ENCODE measurements around the gene SCGN. TPM values are rescaled to one million over a fixed set of nuclear protein-coding genes. Genes with fewer than 3 reads are reported as not detected.
"Not testable (repeated sequence)": the region's sequence is repeated elsewhere in the genome, so short reads cannot be mapped to it uniquely, and the experiment has no call there.

SCGN gene
- total RNA-seq, 2 experiments from 2014 or later: not detected

DNA sequence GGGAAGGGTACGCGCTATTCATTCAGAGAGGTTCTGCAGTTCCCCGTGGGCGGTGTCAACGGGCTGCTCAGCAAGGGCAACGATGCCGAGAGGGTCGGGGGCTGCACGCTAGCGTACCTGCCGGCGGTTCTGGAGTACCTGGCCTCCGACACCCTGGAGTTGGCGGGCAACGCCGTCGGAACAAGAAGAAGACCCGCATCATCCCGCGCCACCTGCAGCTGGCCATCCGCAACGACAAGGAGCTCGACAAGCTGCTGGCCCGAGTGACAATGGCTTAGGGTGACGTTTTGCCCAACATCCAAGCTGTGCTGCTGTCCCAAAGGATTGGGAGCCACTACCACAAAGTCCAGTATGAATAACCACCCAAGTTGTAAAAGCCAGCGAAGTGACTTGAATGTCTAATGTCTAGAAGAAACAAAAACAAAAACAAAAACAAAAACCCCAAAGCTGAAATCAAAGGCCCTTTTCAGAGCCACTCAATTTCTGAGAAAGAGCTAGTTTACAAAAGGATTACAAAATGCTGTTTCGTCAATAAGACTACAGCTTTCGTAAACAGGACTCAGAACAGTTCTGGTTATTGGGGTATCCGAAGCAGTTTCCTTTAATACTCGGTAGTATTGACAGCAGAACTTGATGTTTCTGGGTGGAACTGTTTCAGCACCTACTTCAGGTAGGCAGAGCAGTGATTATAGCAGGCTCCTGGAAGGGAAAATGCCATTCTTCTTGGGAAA, 80.6 kb downstream of the SCGN start:
- Mint-ChIP-seq H3K27me3 (peaks cover 41% of the 10 kb centered on the region), H3K27ac (no peak overlapping the region), H3K9me3 (peaks cover 7% of the 10 kb centered on the region), H3K4me3 (no peak overlapping the region), H3K36me3 (no peaks in the 10 kb centered on the region), H3K4me1 (no peaks in the 10 kb centered on the region)
- ATAC-seq (ENCODE audit: low read depth) (no peak), DNase-seq (no peak)
- POLR2A ChIA-PET: no interaction called here

GRCh38 chr6:25735261-25735660, 83.2 kb downstream of the SCGN start:
- POLR2A ChIA-PET: no interaction called here
- ATAC-seq (ENCODE audit: low read depth) (no peak), DNase-seq (no peak)
- Mint-ChIP-seq H3K27ac (no peak overlapping the region), H3K9me3 (peaks cover 7% of the 10 kb centered on the region), H3K4me1 (no peaks in the 10 kb centered on the region), H3K27me3 (peaks cover 41% of the 10 kb centered on the region), H3K36me3 (no peaks in the 10 kb centered on the region), H3K4me3 (no peak overlapping the region)

DNA sequence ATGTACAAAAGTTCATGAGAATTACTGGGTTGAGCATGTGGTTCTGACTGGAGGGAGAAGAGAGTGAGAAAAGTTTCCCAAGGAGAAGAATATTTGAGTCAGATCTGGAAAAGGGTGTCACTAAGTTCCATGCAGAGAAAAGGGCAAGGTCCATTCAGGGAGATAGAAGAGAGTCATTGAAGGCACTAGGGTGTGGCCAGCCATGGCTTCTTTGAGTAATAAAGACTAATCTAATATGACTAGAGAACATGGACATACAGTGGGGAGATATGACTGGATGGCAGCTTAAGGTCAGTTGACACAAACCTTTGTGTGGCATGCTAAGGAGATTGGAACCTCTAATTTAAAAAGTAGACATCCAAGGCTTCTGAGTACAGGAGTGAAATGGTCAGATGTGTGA, 91.9 kb downstream of the SCGN start:
- Mint-ChIP-seq H3K4me1 (no peaks in the 10 kb centered on the region), H3K27me3 (peaks cover 4% of the 10 kb centered on the region), H3K9me3 (no peaks in the 10 kb centered on the region), H3K4me3 (no peak overlapping the region), H3K27ac (no peak overlapping the region), H3K36me3 (no peaks in the 10 kb centered on the region)
- DNase-seq (no peak), ATAC-seq (ENCODE audit: low read depth) (no peak)
- POLR2A ChIA-PET: no interaction called here

GRCh38 chr6:25745836-25746235, 93.8 kb downstream of the SCGN start:
- no peak overlapping the region for H3K27ac Mint-ChIP-seq

GRCh38 chr6:25746968-25747367, 95.0 kb downstream of the SCGN start:
- POLR2A ChIA-PET: no interaction called here
- H3K4me3 Mint-ChIP-seq: no peak overlapping the region
- DNase-seq (no peak), ATAC-seq (ENCODE audit: low read depth) (no peak)
- H3K36me3 Mint-ChIP-seq: no peaks in the 10 kb centered on the region
- no peaks in the 10 kb centered on the region for H3K27me3 Mint-ChIP-seq
- no peak overlapping the region for H3K27ac Mint-ChIP-seq
- H3K4me1 Mint-ChIP-seq: no peaks in the 10 kb centered on the region
- H3K9me3 Mint-ChIP-seq: peaks cover 2% of the 10 kb centered on the region

More at GRCh38 chr6:25745836-25746235, 93.8 kb downstream of the SCGN start:
- H3K36me3 Mint-ChIP-seq: no peaks in the 10 kb centered on the region
- H3K4me1 Mint-ChIP-seq: no peaks in the 10 kb centered on the region
- no peaks in the 10 kb centered on the region for H3K27me3 Mint-ChIP-seq
- POLR2A ChIA-PET: no interaction called here
- H3K4me3 Mint-ChIP-seq: no peak overlapping the region
- H3K9me3 Mint-ChIP-seq: no peaks in the 10 kb centered on the region
- ATAC-seq (ENCODE audit: low read depth) (no peak), DNase-seq (no peak)

GRCh38 chr6:25747477-25747876, 95.5 kb downstream of the SCGN start:
- Mint-ChIP-seq H3K27ac (no peak overlapping the region), H3K36me3 (no peaks in the 10 kb centered on the region), H3K4me3 (no peak overlapping the region), H3K27me3 (no peaks in the 10 kb centered on the region), H3K4me1 (no peaks in the 10 kb centered on the region), H3K9me3 (peaks cover 2% of the 10 kb centered on the region)
- POLR2A ChIA-PET: no interaction called here
- DNase-seq (no peak), ATAC-seq (ENCODE audit: low read depth) (no peak)

DNA sequence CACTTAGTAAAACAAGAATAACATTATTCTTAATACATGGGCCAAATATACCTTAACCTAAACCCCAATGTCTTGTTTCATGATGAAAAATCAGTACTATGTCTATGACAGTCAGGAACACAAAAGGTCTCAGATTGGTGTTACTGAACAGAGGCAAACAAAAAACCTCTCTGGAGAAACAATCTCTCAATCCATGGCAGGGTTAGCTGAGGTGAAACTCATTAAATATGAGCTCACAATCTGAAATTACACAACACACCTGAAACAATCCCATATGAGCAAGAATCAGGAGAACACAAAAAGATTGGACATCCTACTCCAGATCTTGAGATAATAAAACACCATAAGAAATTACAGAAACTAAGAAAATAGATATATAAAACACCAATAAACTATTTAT, 96.0 kb downstream of the SCGN start:
- Mint-ChIP-seq H3K27ac (no peak overlapping the region), H3K27me3 (no peaks in the 10 kb centered on the region), H3K9me3 (peaks cover 2% of the 10 kb centered on the region), H3K4me1 (no peaks in the 10 kb centered on the region), H3K36me3 (no peaks in the 10 kb centered on the region), H3K4me3 (no peak overlapping the region)
- no peak for DNase-seq
- POLR2A ChIA-PET: no interaction called here
- no peak for ATAC-seq (ENCODE audit: low read depth)

DNA sequence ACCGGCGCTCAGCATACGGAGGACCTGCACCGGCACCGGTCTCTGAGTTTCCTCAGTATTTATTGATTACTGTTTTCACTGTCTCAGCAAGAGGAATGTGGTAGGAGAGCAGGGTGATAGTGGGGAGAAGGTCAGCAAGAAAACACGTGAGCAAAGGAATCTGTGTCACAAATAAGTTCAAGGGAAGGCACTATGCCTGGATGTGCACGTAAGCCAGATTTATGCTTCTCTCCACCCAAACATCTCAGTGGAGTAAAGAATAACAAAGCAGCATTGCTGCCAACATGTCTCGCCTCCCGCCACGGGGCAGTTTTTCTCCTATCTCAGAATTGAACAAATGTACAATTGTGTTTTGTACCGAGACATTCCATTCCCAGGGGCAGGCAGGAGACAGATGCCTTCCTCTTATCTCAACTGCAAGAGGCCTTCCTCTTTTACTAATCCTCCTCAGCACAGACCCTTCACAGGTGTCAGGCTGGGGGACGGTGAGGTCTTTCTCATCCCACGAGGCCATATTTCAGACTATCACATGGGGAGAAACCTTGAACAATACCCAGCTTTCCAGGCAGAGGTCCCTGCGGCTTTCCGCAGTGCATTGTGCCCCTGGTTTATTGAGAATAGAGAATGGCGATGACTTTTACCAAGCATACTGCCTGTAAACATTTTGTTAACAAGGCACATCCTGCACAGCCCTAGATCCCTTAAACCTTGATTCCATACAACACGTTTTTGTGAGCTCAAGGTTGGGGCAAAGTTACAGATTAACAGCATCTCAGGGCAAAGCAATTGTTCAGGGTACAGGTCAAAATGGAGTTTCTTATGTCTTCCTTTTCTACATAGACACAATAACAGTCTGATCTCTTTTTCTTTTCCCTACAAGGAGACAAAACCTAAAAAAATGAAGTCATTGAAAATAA, 96.8 kb downstream of the SCGN start:
- H3K27ac Mint-ChIP-seq; POLR2A ChIA-PET; ATAC-seq (ENCODE audit: low read depth): not testable (repeated sequence)

GRCh38 chr6:25749837-25750236, 97.8 kb downstream of the SCGN start:
- no peak for ATAC-seq (ENCODE audit: low read depth)

More for the DNA sequence above, 96.8 kb downstream of the SCGN start:
- DNase-seq, H3K4me1 Mint-ChIP-seq, H3K27me3 Mint-ChIP-seq, H3K9me3 Mint-ChIP-seq, H3K4me3 Mint-ChIP-seq, H3K36me3 Mint-ChIP-seq: not testable (repeated sequence)

GRCh38 chr6:25750906-25751305, 98.9 kb downstream of the SCGN start:
- ATAC-seq (ENCODE audit: low read depth) (no peak), DNase-seq (no peak)
- Mint-ChIP-seq H3K9me3 (peaks cover 2% of the 10 kb centered on the region), H3K36me3 (no peaks in the 10 kb centered on the region), H3K4me1 (no peaks in the 10 kb centered on the region), H3K27ac (no peak overlapping the region), H3K27me3 (peaks cover 19% of the 10 kb centered on the region), H3K4me3 (no peak overlapping the region)
- POLR2A ChIA-PET: no interaction called here

More at GRCh38 chr6:25749837-25750236, 97.8 kb downstream of the SCGN start:
- Mint-ChIP-seq H3K27ac (no peak overlapping the region), H3K36me3 (no peaks in the 10 kb centered on the region), H3K27me3 (peaks cover 15% of the 10 kb centered on the region), H3K9me3 (peaks cover 2% of the 10 kb centered on the region), H3K4me3 (no peak overlapping the region), H3K4me1 (no peaks in the 10 kb centered on the region)
- POLR2A ChIA-PET: no interaction called here
- no peak for DNase-seq

Other genes with a start within 250 kb of the SCGN start
- gene SLC17A4, start 102.5 kb downstream of the SCGN start, total RNA-seq: not detected
- not detected for gene SLC17A1, start 179.8 kb downstream of the SCGN start, total RNA-seq
- under 1 TPM; 0.23 to 0.28 TPM for gene SLC17A3, start 222.0 kb downstream of the SCGN start, total RNA-seq